Colonic mucosa (tissue), 4 donors: Measurements from ENCODE around the gene ANTXR1. TPM values are rescaled to one million over a fixed set of nuclear protein-coding genes. Genes with fewer than 3 reads are reported as not detected.

Experiments
- DNase-seq: peaks from one replicate; pipeline ENCODE4 v3.0.0-alpha.2; 2020
- H3K27ac ChIP-seq: fragments of 200-600 bp; one replicate; pipeline ENCODE4 v1.8.0; 2021
- H3K27me3 ChIP-seq: fragments of 200-600 bp; one replicate; pipeline ENCODE4 v1.8.0; 2021
- H3K36me3 ChIP-seq: fragments of 200-600 bp; one replicate; pipeline ENCODE4 v1.8.0; 2021
- H3K4me1 ChIP-seq: fragments of 200-600 bp; one replicate; pipeline ENCODE4 v1.8.0; 2021; ENCODE audit warnings: mild to moderate bottlenecking
- H3K4me3 ChIP-seq: fragments of 200-600 bp; one replicate; pipeline ENCODE4 v1.8.0; 2021
- H3K9ac ChIP-seq, 2 donors: one replicate each; pipeline ENCODE4 v1.7.0; 2013; ENCODE audit warnings: control low read depth in 2 of 2, low read depth in 2 of 2, low read length in 2 of 2
- H3K9me3 ChIP-seq: fragments of 200-600 bp; one replicate; pipeline ENCODE4 v1.8.0; 2021
- CTCF ChIP-seq: fragments of 200-600 bp; IDR thresholded peaks from one replicate; pipeline ENCODE4 v1.8.0; 2022; ENCODE audit warnings: antibody characterized with exemption, mild to moderate bottlenecking
- intact Hi-C: fragments of 100-400 bp; cut with DNase I; formaldehyde crosslinking; loops from one replicate; pipeline ENCODE4 v1.14.1; 2022
- total RNA-seq, 2 donors: library from RNA; stranded (reverse); fragmentation: NEBNext Ultra II Directional in 1 of 2; extraction: Animal tissue kit (Norgen Biotek cat#: 25700) in 1 of 2; gene quantifications; one replicate each; pipeline ENCODE4 v1.2.1, GENCODE V29; 2021
- donor health status: healthy.
- donor health status: DM: no; HTN: no; CAD: no.
- donor health status: DM: no; HTN: no; CAD: no.

Gene ANTXR1
- total RNA-seq, 2 donors from 2014 or later, result 8.1 to 17.0 TPM

- Histone ChIP-seq H3K36me3 (no peaks in the 10 kb centered on the region), H3K4me3 (no peak overlapping the region), H3K9ac (no peak overlapping the region), H3K27me3 (no peaks in the 10 kb centered on the region), H3K27ac (no peak overlapping the region), H3K9me3 (no peaks in the 10 kb centered on the region), H3K4me1 (no peaks in the 10 kb centered on the region)
- no peak for TF ChIP-seq CTCF
- DNase-seq, result no peak
- intact Hi-C loops, result no loop called here
These were observed 68.1 kb downstream of the ANTXR1 start for GRCh38 chr2:69081001-69081580.

- TF ChIP-seq CTCF, result no peak
- intact Hi-C loops, result no loop called here
- Histone ChIP-seq H3K36me3 (no peaks in the 10 kb centered on the region), H3K4me1 (no peaks in the 10 kb centered on the region), H3K9me3 (no peaks in the 10 kb centered on the region), H3K9ac (no peak overlapping the region), H3K27ac (peak overlapping the region; percentile 50), H3K27me3 (no peaks in the 10 kb centered on the region), H3K4me3 (no peak overlapping the region)
- DNase-seq, result no peak
These were observed 68.8 kb downstream of the ANTXR1 start for GRCh38 chr2:69081757-69082156.

GRCh38 chr2:69082430-69082997 is 69.5 kb downstream of the ANTXR1 start:
- H3K27me3 ChIP-seq, result no peaks in the 10 kb centered on the region
- H3K9me3 ChIP-seq, result no peaks in the 10 kb centered on the region
- peak; percentile 37 for DNase-seq
- H3K36me3 ChIP-seq, result no peaks in the 10 kb centered on the region
- H3K4me3 ChIP-seq, result no peak overlapping the region
- H3K9ac ChIP-seq, result no peak overlapping the region
- TF ChIP-seq CTCF, result no peak
- intact Hi-C loops, result no loop called here
- peak overlapping the region; percentile 50 for H3K27ac ChIP-seq
- H3K4me1 ChIP-seq, result no peaks in the 10 kb centered on the region

GRCh38 chr2:69083235-69083748 is 70.3 kb downstream of the ANTXR1 start:
- H3K27me3 ChIP-seq, result no peaks in the 10 kb centered on the region
- H3K9me3 ChIP-seq, result no peaks in the 10 kb centered on the region
- no peaks in the 10 kb centered on the region for H3K36me3 ChIP-seq
- peak overlapping the region; percentile 50 for H3K27ac ChIP-seq
- TF ChIP-seq CTCF, result no peak
- H3K9ac ChIP-seq, result peak overlapping the region in 1 of 2 donors; percentile 3
- no peaks in the 10 kb centered on the region for H3K4me1 ChIP-seq
- no peak overlapping the region for H3K4me3 ChIP-seq
- DNase-seq, result no peak
- intact Hi-C loops, result no loop called here

- intact Hi-C loops, result no loop called here
- no peaks in the 10 kb centered on the region for H3K4me1 ChIP-seq
- H3K4me3 ChIP-seq, result no peak overlapping the region
- no peaks in the 10 kb centered on the region for H3K9me3 ChIP-seq
- no peak for TF ChIP-seq CTCF
- no peaks in the 10 kb centered on the region for H3K27me3 ChIP-seq
- no peaks in the 10 kb centered on the region for H3K36me3 ChIP-seq
- no peak overlapping the region for H3K27ac ChIP-seq
- no peak overlapping the region for H3K9ac ChIP-seq
- DNase-seq, result no peak
These were observed 71.5 kb downstream of the ANTXR1 start for GRCh38 chr2:69084492-69084891.
